Tibial nerve (tissue), 4 donors: ENCODE data around the gene CDH24. TPM values are rescaled to one million over a fixed set of nuclear protein-coding genes. Genes with fewer than 3 reads are reported as not detected.

Source experiments
- DNase-seq, 2 donors: peaks; one replicate each; pipeline ENCODE4 v3.0.0-alpha.2; 2019; ENCODE audit warnings: low spot score in 2 of 2
- H3K27ac ChIP-seq, 4 donors: fragments of 200-600 bp; sonication (generic) in 3 of 4; one replicate each; pipeline ENCODE4 v1.5.1; 2017 to 2019; ENCODE audit warnings: mild to moderate bottlenecking in 1 of 4
- H3K27me3 ChIP-seq, 2 donors: fragments of 200-600 bp; sonication (generic) in 1 of 2; one replicate each; pipeline versions ENCODE4 v1.5.1 to v1.6.0; 2017 to 2019
- H3K36me3 ChIP-seq, 3 donors: fragments of 200-600 bp; sonication (generic); one replicate each; pipeline ENCODE4 v1.5.1; 2018 to 2019
- H3K4me1 ChIP-seq, 4 donors: fragments of 200-600 bp; sonication (generic) in 3 of 4; one replicate each; pipeline ENCODE4 v1.5.1; 2017 to 2019
- H3K4me3 ChIP-seq, 4 donors: fragments of 200-600 bp; sonication (generic) in 3 of 4; one replicate each; pipeline ENCODE4 v1.5.1; 2017 to 2019; ENCODE audit warnings: mild to moderate bottlenecking in 1 of 4, moderate library complexity in 1 of 4
- H3K9me3 ChIP-seq, 4 donors: fragments of 200-600 bp; sonication (generic) in 3 of 4; one replicate each; pipeline ENCODE4 v1.5.1; 2017 to 2019
- CTCF ChIP-seq, 5 experiments: fragments of 200-600 bp in 3 of 5; fragments of 450-650 bp in 2 of 5; sonication (generic) in 3 of 5; IDR thresholded peaks; one replicate each; pipeline ENCODE4 v1.5.1; 2016 to 2019; ENCODE audit warnings: antibody characterized with exemption in 5 of 5, mild to moderate bottlenecking in 3 of 5, moderate library complexity in 2 of 5
- EP300 ChIP-seq, 2 donors: sonication (generic); formaldehyde crosslinking; IDR thresholded peaks; one replicate each; pipeline ENCODE4 v1.6.1; 2017; ENCODE audit warnings: antibody characterized with exemption in 2 of 2, mild to moderate bottlenecking in 1 of 2
- POLR2A ChIP-seq, 2 donors: fragments of 450-650 bp; IDR thresholded peaks; one replicate each; pipeline ENCODE4 v1.6.1; 2017; ENCODE audit warnings: antibody characterized with exemption in 2 of 2, mild to moderate bottlenecking in 2 of 2, moderate library complexity in 2 of 2
- WGBS, 2 donors: methylation state at CpG; one replicate each; pipeline ENCODE4 v1.1.5; 2018; 5-methylcytosine and 5-hydroxymethylcytosine counted together
- total RNA-seq, 4 donors: library from RNA; depleted of rRNA; stranded (reverse); fragments of >200 nt; gene quantifications; one replicate each; pipeline ENCODE4 v1.1.0, GENCODE V29; 2016

CDH24 gene
- total RNA-seq, 4 donors from 2014 or later: 3.9 to 11.1 (median 6.0) TPM

- WGBS, 2 donors: 70 to 90% methylated on average over 9 to 13 of the region's 17 CpGs
- H3K27ac ChIP-seq: no peak overlapping the region
- H3K27me3 ChIP-seq: no peaks in the 10 kb centered on the region
- no peak overlapping the region for H3K4me3 ChIP-seq
- DNase-seq: no peak
- H3K4me1 ChIP-seq: peaks cover 0 to 23% (median 7%) of the 10 kb centered on the region in 4 donors
- peak in 2 of 5 experiments; percentile 8 to 12 for TF ChIP-seq CTCF (IDR thresholded peaks at IDR 0.05)
- no peak for TF ChIP-seq EP300 (IDR thresholded peaks at IDR 0.05)
- peaks cover 0 to 7% (median 3%) of the 10 kb centered on the region in 3 donors for H3K36me3 ChIP-seq
- H3K9me3 ChIP-seq: no peaks in the 10 kb centered on the region
Measured at GRCh38 chr14:23054000-23054811, 3.1 kb downstream of the CDH24 start.

- H3K36me3 ChIP-seq: no peaks in the 10 kb centered on the region
- H3K27me3 ChIP-seq: no peaks in the 10 kb centered on the region
- H3K4me1 ChIP-seq: peaks cover 0 to 23% (median 7%) of the 10 kb centered on the region in 4 donors
- H3K27ac ChIP-seq: no peak overlapping the region
- no peak overlapping the region for H3K4me3 ChIP-seq
- TF ChIP-seq EP300 (IDR thresholded peaks at IDR 0.05): no peak
- TF ChIP-seq CTCF (IDR thresholded peaks at IDR 0.05): no peak
- TF ChIP-seq POLR2A (IDR thresholded peaks at IDR 0.05): no peak
- DNase-seq: no peak
- H3K9me3 ChIP-seq: no peaks in the 10 kb centered on the region
- 89 to 97% methylated on average over 10 of the region's 10 CpGs for WGBS, 2 donors
Measured at GRCh38 chr14:23053426-23053825, 3.9 kb downstream of the CDH24 start.

- H3K4me3 ChIP-seq: no peak overlapping the region
- no peaks in the 10 kb centered on the region for H3K36me3 ChIP-seq
- DNase-seq: no peak
- no peaks in the 10 kb centered on the region for H3K9me3 ChIP-seq
- WGBS, 2 donors: 73 to 74% methylated on average over 3 of the region's 3 CpGs
- H3K27me3 ChIP-seq: no peaks in the 10 kb centered on the region
- no peak for TF ChIP-seq EP300 (IDR thresholded peaks at IDR 0.05)
- no peak for TF ChIP-seq CTCF (IDR thresholded peaks at IDR 0.05)
- no peak for TF ChIP-seq POLR2A (IDR thresholded peaks at IDR 0.05)
- no peak overlapping the region for H3K27ac ChIP-seq
- H3K4me1 ChIP-seq: peaks cover 0 to 17% (median 7%) of the 10 kb centered on the region in 4 donors
Measured at GRCh38 chr14:23052671-23053070, 4.6 kb downstream of the CDH24 start.

GRCh38 chr14:23052182-23052623 lies 5.1 kb downstream of the CDH24 start:
- no peak for DNase-seq
- Histone ChIP-seq H3K27me3 (no peaks in the 10 kb centered on the region), H3K36me3 (no peaks in the 10 kb centered on the region), H3K4me1 (peaks cover 0 to 15% (median 7%) of the 10 kb centered on the region in 4 donors), H3K4me3 (no peak overlapping the region), H3K9me3 (no peaks in the 10 kb centered on the region), H3K27ac (no peak overlapping the region)
- TF ChIP-seq CTCF (IDR thresholded peaks at IDR 0.05) (no peak), EP300 (IDR thresholded peaks at IDR 0.05) (no peak), POLR2A (IDR thresholded peaks at IDR 0.05) (no peak)
- WGBS, 2 donors: 61 to 63% methylated on average over 4 to 14 of the region's 14 CpGs
